HCT116 (cell line): ENCODE measurements around the gene HBM. TPM values are rescaled to one million over a fixed set of nuclear protein-coding genes. Genes with fewer than 3 reads are reported as not detected.

Experiments used
- ATAC-seq: fragments of 200-7000 bp; cut with Tn5 transposase; 2 replicates; pipeline ENCODE4 v1.9.1; 2020; ENCODE audit warnings: mild to moderate bottlenecking, moderate library complexity
- BruUV-seq: library from RNA; stranded (reverse); fragments of 400-500 nt; replicated peaks from 2 replicates; lab custom pipeline; 2021; lab: Mats Ljungman, UMichigan
- CTCF ChIA-PET: fragments of 300-600 bp; sonication (Branson Sonifier 250); formaldehyde crosslinking; loops from one replicate; lab custom pipeline; 2021; ENCODE audit warnings: antibody characterized with exemption; lab: Charles Lee
- POLR2A ChIA-PET: fragments of 300-600, 350-600 bp; sonication (Branson Sonifier 250); formaldehyde crosslinking; loops from one replicate; lab custom pipeline; 2021; ENCODE audit warnings: antibody characterized with exemption; lab: Charles Lee
- RAD21 ChIA-PET, 2 experiments: fragments of 300-600 bp; sonication (Branson Sonifier 250); formaldehyde crosslinking; loops; one replicate each; lab custom pipeline; 2023; ENCODE audit warnings: low total read pairs in 2 of 2; ENCODE audit not compliant: uncharacterized antibody in 2 of 2, unreplicated experiment in 2 of 2, low non-redundant PET in 1 of 2; lab: Charles Lee
- DNase-seq: peaks from one replicate; pipeline ENCODE4 v3.0.0-alpha.2; 2010; ENCODE audit warnings: low read depth, low spot score
- H2AFZ ChIP-seq: fragments of 200-600 bp; shearing (Covaris generic), sonication (generic); 2 replicates; pipeline ENCODE4 v1.6.1; 2017; ENCODE audit warnings: low read depth, mixed run types, mixed read lengths, antibody characterized with exemption, low read length; ENCODE audit not compliant: poor library complexity, severe bottlenecking
- H3K27ac ChIP-seq: 2 replicates; pipeline ENCODE4 v1.5.1; 2012; ENCODE audit warnings: low read depth, low read length
- H3K27me3 ChIP-seq: fragments of 200-600 bp; sonication (generic); 2 replicates; pipeline ENCODE4 v1.6.1; 2016; ENCODE audit warnings: mixed run types, low read length, mixed read lengths; ENCODE audit not compliant: insufficient read depth
- H3K36me3 ChIP-seq, 2 experiments: fragments of 200-500 bp in 1 of 2; fragments of 200-600 bp in 1 of 2; sonication (Bioruptor generic) in 1 of 2; sonication (generic) in 1 of 2; 2 replicates each; pipeline versions ENCODE4 v1.5.1 to v1.6.1; 2014 to 2016; ENCODE audit warnings: low read length in 2 of 2, inconsistent platforms in 1 of 2, mixed read lengths in 1 of 2, mixed run types in 1 of 2; ENCODE audit not compliant: insufficient read depth in 2 of 2, control insufficient read depth in 1 of 2
- H3K4me1 ChIP-seq, 2 experiments: fragments of 200-600 bp in 1 of 2; sonication (generic) in 1 of 2; 2 replicates each; pipeline versions ENCODE4 v1.5.1 to v1.6.1; 2012 to 2017; ENCODE audit warnings: low read length in 2 of 2, inconsistent platforms in 1 of 2, mild to moderate bottlenecking in 1 of 2, mixed read lengths in 1 of 2, mixed run types in 1 of 2, moderate library complexity in 1 of 2; ENCODE audit not compliant: insufficient read depth in 2 of 2, control insufficient read depth in 1 of 2
- H3K4me2 ChIP-seq: fragments of 200-600 bp; sonication (generic); 2 replicates; pipeline ENCODE4 v1.6.1; 2017; ENCODE audit warnings: mixed run types, low read length, mixed read lengths
- H3K4me3 ChIP-seq, 2 experiments: fragments of 200-600 bp in 1 of 2; sonication (generic) in 1 of 2; replicated peaks in 1 of 2; 2 replicates each; pipeline ENCODE4 v1.5.1; 2011 to 2016; ENCODE audit warnings: low read length in 2 of 2, control low read depth in 1 of 2, low read depth in 1 of 2, mild to moderate bottlenecking in 1 of 2, mixed read lengths in 1 of 2, mixed run types in 1 of 2
- H3K79me2 ChIP-seq: fragments of 200-600 bp; sonication (generic); 2 replicates; pipeline ENCODE4 v1.6.1; 2017; ENCODE audit warnings: mild to moderate bottlenecking, mixed run types, low read length, moderate library complexity, mixed read lengths; ENCODE audit not compliant: insufficient read depth
- H3K9ac ChIP-seq: fragments of 200-600 bp; sonication (generic); 2 replicates; pipeline ENCODE4 v1.6.1; 2016; ENCODE audit warnings: low read length, mixed read lengths
- H3K9me2 ChIP-seq: fragments of 200-600 bp; sonication (generic), shearing (Covaris generic); 2 replicates; pipeline ENCODE4 v1.6.1; 2017; ENCODE audit warnings: mixed run types, mild to moderate bottlenecking, moderate library complexity; ENCODE audit not compliant: insufficient read depth
- H3K9me3 ChIP-seq, 2 experiments: fragments of 200-500 bp in 1 of 2; fragments of 200-600 bp in 1 of 2; sonication (Bioruptor generic) in 1 of 2; sonication (generic) in 1 of 2; 2 replicates each; pipeline ENCODE4 v1.6.1; 2014 to 2017; ENCODE audit warnings: low read length in 2 of 2, mixed read lengths in 2 of 2, inconsistent platforms in 1 of 2, low read depth in 1 of 2, mild to moderate bottlenecking in 1 of 2, mixed run types in 1 of 2, moderate library complexity in 1 of 2; ENCODE audit not compliant: control insufficient read depth in 1 of 2, insufficient read depth in 1 of 2
- H4K20me1 ChIP-seq: fragments of 200-600 bp; sonication (generic), shearing (Covaris generic); 2 replicates; pipeline ENCODE4 v1.6.1; 2017; ENCODE audit warnings: mixed run types, mild to moderate bottlenecking, moderate library complexity; ENCODE audit not compliant: insufficient read depth
- CEBPB ChIP-seq: IDR thresholded peaks from 2 replicates; pipeline ENCODE4 v1.6.1; 2012; ENCODE audit warnings: low read depth
- EGR1 ChIP-seq: IDR thresholded peaks from 2 replicates; pipeline ENCODE4 v1.6.1; 2012; ENCODE audit warnings: low read depth
- EZH2 ChIP-seq: fragments of 200-600 bp; sonication (generic); IDR thresholded peaks from 2 replicates; pipeline ENCODE4 v1.6.1; 2017; ENCODE audit warnings: antibody characterized with exemption, mixed run types
- EZH2phosphoT487 ChIP-seq: fragments of 200-600 bp; IDR thresholded peaks from 2 replicates; pipeline ENCODE4 v1.6.1; 2018; ENCODE audit warnings: antibody characterized with exemption, borderline replicate concordance
- FOSL1 ChIP-seq: IDR thresholded peaks from 2 replicates; pipeline ENCODE4 v1.6.1; 2012; ENCODE audit warnings: low read depth
- JUND ChIP-seq: IDR thresholded peaks from 2 replicates; pipeline ENCODE4 v1.6.1; 2012
- SP1 ChIP-seq: IDR thresholded peaks from 2 replicates; pipeline ENCODE4 v1.6.1; 2012; ENCODE audit warnings: low read depth
- SRF ChIP-seq: IDR thresholded peaks from 2 replicates; pipeline ENCODE4 v1.6.1; 2012; ENCODE audit warnings: low read depth
- TCF7L2 ChIP-seq: IDR thresholded peaks from 2 replicates; pipeline ENCODE4 v1.7.0; 2011; ENCODE audit warnings: borderline replicate concordance, inconsistent platforms; ENCODE audit not compliant: insufficient read depth, insufficient read length; ENCODE audit errors: extremely low read depth
- intact Hi-C: fragments of 100-400 bp; cut with micrococcal nuclease; formaldehyde crosslinking; loops from 2 replicates; pipeline ENCODE4 v1.10.0; 2022
- total RNA-seq: library from RNA; stranded (reverse); gene quantifications from one replicate; pipeline ENCODE4 v1.2.1, GENCODE V29; 2021; ENCODE audit not compliant: unreplicated experiment
- TF ChIP-seq, protein P1 (sequence below): IDR thresholded peaks from 2 replicates; pipeline ENCODE4 v1.6.1; 2012; ENCODE audit warnings: low read depth
- TF ChIP-seq, protein P2 (sequence below), 3 experiments: fragments of 200-600 bp in 1 of 3; sonication (generic) in 1 of 3; IDR thresholded peaks in 2 of 3; conservative IDR thresholded peaks in 1 of 3; 2 replicates each; pipeline ENCODE4 v1.5.1; 2012 to 2017; ENCODE audit warnings: low read depth in 2 of 3, low read length in 2 of 3, antibody characterized with exemption in 1 of 3, borderline replicate concordance in 1 of 3, control low read depth in 1 of 3, mild to moderate bottlenecking in 1 of 3, mixed read lengths in 1 of 3, mixed run types in 1 of 3, moderate library complexity in 1 of 3; ENCODE audit not compliant: insufficient read depth in 1 of 3
- TF ChIP-seq, protein P3 (sequence below): IDR thresholded peaks from 2 replicates; pipeline ENCODE4 v1.6.1; 2012

The HBM gene
- total RNA-seq, 1 experiment from 2014 or later: not detected

DNA sequence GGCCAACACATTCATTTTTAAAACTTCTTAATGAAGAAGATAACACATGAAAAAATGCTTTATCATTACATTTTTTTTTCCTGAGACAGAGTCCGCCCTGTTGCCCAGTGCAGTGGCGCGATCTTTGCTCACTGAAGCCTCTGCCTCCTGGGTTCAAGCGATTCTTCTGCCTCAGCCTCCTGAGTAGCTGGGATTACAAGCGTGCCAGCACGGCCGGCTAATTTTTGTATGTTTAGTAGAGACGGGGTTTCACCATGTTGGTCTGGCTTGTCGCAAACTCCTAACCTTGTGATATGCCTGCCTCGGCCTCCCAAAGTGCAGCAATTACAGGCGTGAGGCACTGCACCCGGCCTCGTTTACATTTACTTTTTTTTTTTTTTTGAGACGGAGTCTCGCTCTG is 27.7 kb downstream of the HBM start:
- ATAC-seq: no peak

More for the DNA sequence above, 27.7 kb downstream of the HBM start:
- H3K27ac ChIP-seq: no peak overlapping the region
- RAD21 ChIA-PET: no interaction called here
- peaks cover 5 to 11% of the 10 kb centered on the region in 2 experiments for H3K36me3 ChIP-seq
- CTCF ChIA-PET: no interaction called here
- POLR2A ChIA-PET: no interaction called here
- intact Hi-C loops: no loop called here
- no peak overlapping the region for H3K9ac ChIP-seq
- BruUV-seq: no TSS peak
- no peaks in the 10 kb centered on the region for H3K27me3 ChIP-seq
- H2AFZ ChIP-seq: no peak overlapping the region
- H3K79me2 ChIP-seq: no peaks in the 10 kb centered on the region
- H3K4me3 ChIP-seq: no peak overlapping the region
- H4K20me1 ChIP-seq: no peaks in the 10 kb centered on the region
- TF ChIP-seq, protein P1, sequence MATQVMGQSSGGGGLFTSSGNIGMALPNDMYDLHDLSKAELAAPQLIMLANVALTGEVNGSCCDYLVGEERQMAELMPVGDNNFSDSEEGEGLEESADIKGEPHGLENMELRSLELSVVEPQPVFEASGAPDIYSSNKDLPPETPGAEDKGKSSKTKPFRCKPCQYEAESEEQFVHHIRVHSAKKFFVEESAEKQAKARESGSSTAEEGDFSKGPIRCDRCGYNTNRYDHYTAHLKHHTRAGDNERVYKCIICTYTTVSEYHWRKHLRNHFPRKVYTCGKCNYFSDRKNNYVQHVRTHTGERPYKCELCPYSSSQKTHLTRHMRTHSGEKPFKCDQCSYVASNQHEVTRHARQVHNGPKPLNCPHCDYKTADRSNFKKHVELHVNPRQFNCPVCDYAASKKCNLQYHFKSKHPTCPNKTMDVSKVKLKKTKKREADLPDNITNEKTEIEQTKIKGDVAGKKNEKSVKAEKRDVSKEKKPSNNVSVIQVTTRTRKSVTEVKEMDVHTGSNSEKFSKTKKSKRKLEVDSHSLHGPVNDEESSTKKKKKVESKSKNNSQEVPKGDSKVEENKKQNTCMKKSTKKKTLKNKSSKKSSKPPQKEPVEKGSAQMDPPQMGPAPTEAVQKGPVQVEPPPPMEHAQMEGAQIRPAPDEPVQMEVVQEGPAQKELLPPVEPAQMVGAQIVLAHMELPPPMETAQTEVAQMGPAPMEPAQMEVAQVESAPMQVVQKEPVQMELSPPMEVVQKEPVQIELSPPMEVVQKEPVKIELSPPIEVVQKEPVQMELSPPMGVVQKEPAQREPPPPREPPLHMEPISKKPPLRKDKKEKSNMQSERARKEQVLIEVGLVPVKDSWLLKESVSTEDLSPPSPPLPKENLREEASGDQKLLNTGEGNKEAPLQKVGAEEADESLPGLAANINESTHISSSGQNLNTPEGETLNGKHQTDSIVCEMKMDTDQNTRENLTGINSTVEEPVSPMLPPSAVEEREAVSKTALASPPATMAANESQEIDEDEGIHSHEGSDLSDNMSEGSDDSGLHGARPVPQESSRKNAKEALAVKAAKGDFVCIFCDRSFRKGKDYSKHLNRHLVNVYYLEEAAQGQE: no peak
- TF ChIP-seq EZH2phosphoT487 (no peak), SP1 (no peak), FOSL1 (no peak), EGR1 (no peak), CEBPB (no peak), TCF7L2 (no peak), EZH2 (no peak), SRF (no peak), JUND (no peak)
- TF ChIP-seq, protein P2, sequence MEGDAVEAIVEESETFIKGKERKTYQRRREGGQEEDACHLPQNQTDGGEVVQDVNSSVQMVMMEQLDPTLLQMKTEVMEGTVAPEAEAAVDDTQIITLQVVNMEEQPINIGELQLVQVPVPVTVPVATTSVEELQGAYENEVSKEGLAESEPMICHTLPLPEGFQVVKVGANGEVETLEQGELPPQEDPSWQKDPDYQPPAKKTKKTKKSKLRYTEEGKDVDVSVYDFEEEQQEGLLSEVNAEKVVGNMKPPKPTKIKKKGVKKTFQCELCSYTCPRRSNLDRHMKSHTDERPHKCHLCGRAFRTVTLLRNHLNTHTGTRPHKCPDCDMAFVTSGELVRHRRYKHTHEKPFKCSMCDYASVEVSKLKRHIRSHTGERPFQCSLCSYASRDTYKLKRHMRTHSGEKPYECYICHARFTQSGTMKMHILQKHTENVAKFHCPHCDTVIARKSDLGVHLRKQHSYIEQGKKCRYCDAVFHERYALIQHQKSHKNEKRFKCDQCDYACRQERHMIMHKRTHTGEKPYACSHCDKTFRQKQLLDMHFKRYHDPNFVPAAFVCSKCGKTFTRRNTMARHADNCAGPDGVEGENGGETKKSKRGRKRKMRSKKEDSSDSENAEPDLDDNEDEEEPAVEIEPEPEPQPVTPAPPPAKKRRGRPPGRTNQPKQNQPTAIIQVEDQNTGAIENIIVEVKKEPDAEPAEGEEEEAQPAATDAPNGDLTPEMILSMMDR (IDR thresholded peaks at IDR 0.05 in 2 of 3, conservative IDR thresholded peaks at IDR 0.05 in 1 of 3; ENCODE audit: borderline replicate concordance in 1 of 3, insufficient read depth in 1 of 3, low read depth in 2 of 3, low read length in 2 of 3): no peak
- TF ChIP-seq, protein P3, sequence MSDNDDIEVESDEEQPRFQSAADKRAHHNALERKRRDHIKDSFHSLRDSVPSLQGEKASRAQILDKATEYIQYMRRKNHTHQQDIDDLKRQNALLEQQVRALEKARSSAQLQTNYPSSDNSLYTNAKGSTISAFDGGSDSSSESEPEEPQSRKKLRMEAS: no peak
- DNase-seq: no peak
- H3K9me2 ChIP-seq: no peaks in the 10 kb centered on the region
- no peak overlapping the region for H3K4me2 ChIP-seq
- no peaks in the 10 kb centered on the region for H3K9me3 ChIP-seq
- no peaks in the 10 kb centered on the region for H3K4me1 ChIP-seq
